AG09309 (cell line): ENCODE measurements around the gene FAM13B.

ENCODE experiments used
- DNase-seq: peaks from one replicate; pipeline ENCODE4 v3.0.0-alpha.2; 2010; ENCODE audit warnings: low read depth
- H3K4me3 ChIP-seq: 2 replicates; pipeline ENCODE4 v1.5.1; 2011; ENCODE audit warnings: mild to moderate bottlenecking, low read depth, low read length, moderate library complexity; ENCODE audit not compliant: control insufficient read depth
- TF ChIP-seq, protein P1 (sequence below): IDR thresholded peaks from 2 replicates; pipeline ENCODE4 v1.5.1; 2011; ENCODE audit warnings: mild to moderate bottlenecking, low read depth, low read length, inconsistent platforms; ENCODE audit not compliant: insufficient read depth, control insufficient read depth; ENCODE audit errors: missing control alignments

FAM13B gene

DNA sequence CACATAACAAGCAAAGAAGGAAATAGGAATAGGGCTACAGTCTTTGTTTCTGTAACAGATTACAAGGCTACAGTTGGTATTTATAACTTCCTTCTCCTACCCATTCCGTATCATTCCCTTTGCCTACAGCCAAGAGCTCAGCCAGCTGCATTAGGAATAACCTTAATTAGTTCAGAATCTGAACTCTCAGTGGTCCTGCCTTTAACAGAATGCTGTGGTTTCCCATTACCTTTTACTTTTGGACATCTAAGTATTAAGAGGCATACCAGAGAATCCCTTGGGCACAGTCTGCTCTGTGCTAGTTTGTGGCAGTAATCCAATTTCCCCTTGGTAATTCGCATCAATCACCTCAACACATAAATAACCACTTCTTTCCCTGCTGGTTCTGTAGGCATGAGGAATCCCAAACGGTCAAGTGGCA lies 99.4 kb downstream of the FAM13B start:
- H3K4me3 ChIP-seq: no peak overlapping the region
- TF ChIP-seq, protein P1, sequence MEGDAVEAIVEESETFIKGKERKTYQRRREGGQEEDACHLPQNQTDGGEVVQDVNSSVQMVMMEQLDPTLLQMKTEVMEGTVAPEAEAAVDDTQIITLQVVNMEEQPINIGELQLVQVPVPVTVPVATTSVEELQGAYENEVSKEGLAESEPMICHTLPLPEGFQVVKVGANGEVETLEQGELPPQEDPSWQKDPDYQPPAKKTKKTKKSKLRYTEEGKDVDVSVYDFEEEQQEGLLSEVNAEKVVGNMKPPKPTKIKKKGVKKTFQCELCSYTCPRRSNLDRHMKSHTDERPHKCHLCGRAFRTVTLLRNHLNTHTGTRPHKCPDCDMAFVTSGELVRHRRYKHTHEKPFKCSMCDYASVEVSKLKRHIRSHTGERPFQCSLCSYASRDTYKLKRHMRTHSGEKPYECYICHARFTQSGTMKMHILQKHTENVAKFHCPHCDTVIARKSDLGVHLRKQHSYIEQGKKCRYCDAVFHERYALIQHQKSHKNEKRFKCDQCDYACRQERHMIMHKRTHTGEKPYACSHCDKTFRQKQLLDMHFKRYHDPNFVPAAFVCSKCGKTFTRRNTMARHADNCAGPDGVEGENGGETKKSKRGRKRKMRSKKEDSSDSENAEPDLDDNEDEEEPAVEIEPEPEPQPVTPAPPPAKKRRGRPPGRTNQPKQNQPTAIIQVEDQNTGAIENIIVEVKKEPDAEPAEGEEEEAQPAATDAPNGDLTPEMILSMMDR: no peak
- no peak for DNase-seq

DNA sequence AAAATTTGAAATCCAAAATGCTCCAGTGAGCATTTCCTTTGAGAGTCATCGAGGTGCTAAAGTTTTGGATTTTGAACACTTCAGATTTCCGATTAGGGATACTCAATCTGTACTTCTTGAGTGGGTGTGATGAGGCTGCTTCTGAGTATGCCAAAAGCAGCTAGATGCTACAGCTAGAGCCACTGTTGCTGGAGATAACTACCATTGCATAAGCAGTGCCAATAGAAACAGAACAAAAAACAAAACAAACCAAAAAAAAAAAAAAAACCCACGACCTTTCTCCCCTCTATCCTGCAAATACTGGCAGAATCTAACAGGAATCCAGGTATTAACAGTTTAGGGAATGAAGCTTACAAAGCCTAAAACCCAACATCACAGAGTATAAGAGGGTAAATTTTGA lies 100.1 kb downstream of the FAM13B start:
- no peak overlapping the region for H3K4me3 ChIP-seq
- TF ChIP-seq, protein P1: no peak
- no peak for DNase-seq

DNA sequence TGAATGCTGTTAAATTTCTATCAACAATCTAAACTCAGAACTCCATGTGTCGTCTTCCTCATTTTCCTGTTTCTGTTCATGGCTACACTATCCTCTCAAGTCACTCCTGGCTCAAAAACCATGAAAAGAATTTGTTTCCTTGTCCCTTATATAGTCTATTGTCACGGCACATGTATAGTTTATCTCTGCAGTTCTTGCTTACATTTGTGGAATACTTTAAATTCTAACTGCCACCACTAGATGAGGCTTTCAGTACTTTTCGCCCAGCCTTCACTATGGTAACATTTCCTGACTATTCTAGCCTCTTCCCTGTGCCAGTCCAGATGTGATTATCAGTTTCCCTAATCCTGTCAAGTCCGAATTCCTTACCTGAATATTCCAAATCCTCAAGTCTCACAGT lies 109.0 kb downstream of the FAM13B start:
- H3K4me3 ChIP-seq: no peak overlapping the region
- TF ChIP-seq, protein P1: no peak
- DNase-seq: no peak

DNA sequence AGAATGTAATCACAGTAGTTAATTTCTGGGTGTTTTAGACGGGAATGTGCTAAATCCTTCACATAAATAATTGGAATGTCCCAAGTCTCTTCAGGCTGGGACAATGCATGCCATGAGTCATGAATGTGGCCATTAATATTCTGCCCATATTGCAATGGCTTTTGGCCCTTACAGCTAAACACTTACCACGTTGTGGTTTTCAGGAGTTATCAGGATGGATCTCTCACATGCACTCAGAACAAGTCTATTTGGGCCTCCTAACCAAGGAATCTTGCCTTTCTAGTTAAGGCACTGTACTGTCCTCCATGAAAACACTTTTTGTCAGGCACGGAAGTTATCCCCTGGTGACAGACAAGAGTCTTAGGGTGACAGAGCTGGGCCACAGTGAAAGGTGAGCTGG lies 110.9 kb downstream of the FAM13B start:
- DNase-seq: no peak
- TF ChIP-seq, protein P1: no peak
- H3K4me3 ChIP-seq: no peak overlapping the region

DNA sequence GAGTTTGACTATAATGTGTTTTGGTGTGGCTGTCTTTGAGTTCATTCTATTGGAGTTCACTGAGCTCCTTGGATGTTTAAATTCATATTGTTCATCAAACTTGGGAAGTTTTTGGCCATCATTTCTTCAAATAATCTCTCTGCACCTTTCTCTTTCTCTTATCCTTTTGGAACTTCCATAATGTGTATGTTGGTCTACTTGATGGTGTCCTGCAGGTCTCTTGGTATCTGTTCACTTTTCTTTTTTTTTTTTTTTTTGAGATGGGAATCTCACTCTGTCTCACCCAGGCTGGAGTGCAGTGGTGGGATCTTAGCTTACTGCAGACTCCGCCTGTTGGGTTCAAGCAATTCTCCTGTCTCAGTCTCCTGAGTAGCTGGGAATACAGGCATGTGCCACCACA lies 116.0 kb downstream of the FAM13B start:
- TF ChIP-seq, protein P1: no peak
- DNase-seq: no peak
- no peak overlapping the region for H3K4me3 ChIP-seq

DNA sequence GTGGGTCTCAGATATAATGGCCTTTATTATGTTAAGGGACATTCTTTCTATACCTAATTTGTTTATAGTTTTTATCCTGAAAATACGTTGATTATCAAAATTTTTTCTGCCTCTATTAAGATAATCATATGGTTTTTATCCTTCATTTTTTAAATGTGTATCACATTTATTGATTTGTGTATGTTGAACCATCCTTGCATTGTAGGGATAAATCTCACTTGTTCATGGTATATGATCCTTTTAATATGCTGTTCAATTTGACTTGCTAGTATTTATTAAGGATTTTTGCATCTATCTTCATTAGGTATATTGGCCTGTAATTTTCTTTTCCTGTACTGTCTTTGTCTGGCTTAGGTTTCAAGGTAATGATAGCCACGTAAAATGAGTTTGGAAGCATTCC lies 118.1 kb downstream of the FAM13B start:
- H3K4me3 ChIP-seq: no peak overlapping the region
- DNase-seq: no peak
- TF ChIP-seq, protein P1: no peak
